KMS-11 (cell line): ENCODE data around the gene DNAJC17.

ENCODE experiments used
- H2AFZ ChIP-seq: fragments of 200-600 bp; sonication (generic); 2 replicates; pipeline ENCODE4 v1.6.1; 2016; ENCODE audit warnings: antibody characterized with exemption, mixed run types, low read depth
- H3K27ac ChIP-seq: fragments of 200-600 bp; sonication (generic); 2 replicates; pipeline ENCODE4 v1.6.1; 2016; ENCODE audit warnings: mild to moderate bottlenecking, mixed run types
- H3K27me3 ChIP-seq: fragments of 200-600 bp; sonication (generic); 2 replicates; pipeline ENCODE4 v1.6.1; 2017; ENCODE audit warnings: mild to moderate bottlenecking, low read depth, mixed run types, moderate library complexity; ENCODE audit not compliant: insufficient read depth
- H3K36me3 ChIP-seq: fragments of 200-600 bp; sonication (generic); 2 replicates; pipeline ENCODE4 v1.6.1; 2017; ENCODE audit warnings: mild to moderate bottlenecking, mixed run types; ENCODE audit not compliant: insufficient read depth
- H3K4me1 ChIP-seq: fragments of 200-600 bp; sonication (generic); 2 replicates; pipeline ENCODE4 v1.6.1; 2016; ENCODE audit warnings: mild to moderate bottlenecking, low read depth, mixed run types; ENCODE audit not compliant: poor library complexity, severe bottlenecking
- H3K4me2 ChIP-seq: fragments of 200-600 bp; sonication (generic); 2 replicates; pipeline ENCODE4 v1.7.0; 2016; ENCODE audit warnings: mild to moderate bottlenecking, mixed run types
- H3K4me3 ChIP-seq: fragments of 200-600 bp; sonication (generic); IDR thresholded peaks from 2 replicates; pipeline ENCODE4 v1.6.1; 2017; ENCODE audit warnings: low read depth, low read length, mixed read lengths; ENCODE audit not compliant: insufficient read depth
- H3K79me2 ChIP-seq: fragments of 200-600 bp; sonication (generic); 2 replicates; pipeline ENCODE4 v1.6.1; 2016; ENCODE audit warnings: low read depth, mixed run types; ENCODE audit not compliant: insufficient read depth
- H3K9ac ChIP-seq: fragments of 200-600 bp; sonication (generic); 2 replicates; pipeline ENCODE4 v1.6.1; 2016; ENCODE audit warnings: mild to moderate bottlenecking, mixed run types
- H4K20me1 ChIP-seq: fragments of 200-600 bp; sonication (generic); 2 replicates; pipeline ENCODE4 v1.6.1; 2016; ENCODE audit warnings: mild to moderate bottlenecking, mixed run types; ENCODE audit not compliant: insufficient read depth
- CTCF ChIP-seq: fragments of 200-600 bp; sonication (generic); conservative IDR thresholded peaks from 2 replicates; pipeline ENCODE4 v1.6.1; 2017; ENCODE audit warnings: low read depth, mild to moderate bottlenecking, antibody characterized with exemption, low read length, moderate library complexity, mixed read lengths

The DNAJC17 gene

GRCh38 chr15:40775740-40776536 is 31.3 kb downstream of the DNAJC17 start:
- Histone ChIP-seq H3K79me2 (no peaks in the 10 kb centered on the region), H3K36me3 (no peaks in the 10 kb centered on the region), H3K4me3 (no peak overlapping the region), H3K27ac (peak overlapping the region; percentile 66; the same call in 1 of the 2 replicates), H4K20me1 (no peaks in the 10 kb centered on the region), H2AFZ (no peak overlapping the region), H3K9ac (peak overlapping the region; percentile 61; the same call in 1 of the 2 replicates), H3K27me3 (no peaks in the 10 kb centered on the region), H3K4me2 (peak overlapping the region; percentile 88), H3K4me1 (peaks cover 30% of the 10 kb centered on the region)
- no peak for TF ChIP-seq CTCF

- Histone ChIP-seq H3K9ac (no peak overlapping the region), H3K36me3 (no peaks in the 10 kb centered on the region)
- TF ChIP-seq CTCF = no peak
These were observed 32.3 kb downstream of the DNAJC17 start for GRCh38 chr15:40775007-40775406.

GRCh38 chr15:40773902-40774301 is 33.4 kb downstream of the DNAJC17 start:
- Histone ChIP-seq H3K9ac (no peak overlapping the region), H4K20me1 (no peaks in the 10 kb centered on the region), H3K36me3 (no peaks in the 10 kb centered on the region), H3K79me2 (no peaks in the 10 kb centered on the region), H3K4me1 (peaks cover 23% of the 10 kb centered on the region), H3K4me2 (no peak overlapping the region), H3K27ac (no peak overlapping the region), H3K4me3 (no peak overlapping the region), H2AFZ (no peak overlapping the region), H3K27me3 (no peaks in the 10 kb centered on the region)
- TF ChIP-seq CTCF = no peak

More at GRCh38 chr15:40775007-40775406, 32.3 kb downstream of the DNAJC17 start:
- no peak overlapping the region for H2AFZ ChIP-seq
- peaks cover 29% of the 10 kb centered on the region for H3K4me1 ChIP-seq
- H3K4me3 ChIP-seq = no peak overlapping the region
- no peak overlapping the region for H3K27ac ChIP-seq
- H3K79me2 ChIP-seq = no peaks in the 10 kb centered on the region
- H4K20me1 ChIP-seq = no peaks in the 10 kb centered on the region
- H3K27me3 ChIP-seq = no peaks in the 10 kb centered on the region
- H3K4me2 ChIP-seq = no peak overlapping the region

- Histone ChIP-seq H3K27ac (no peak overlapping the region), H3K79me2 (no peaks in the 10 kb centered on the region), H3K4me1 (peaks cover 22% of the 10 kb centered on the region), H3K9ac (no peak overlapping the region), H3K27me3 (no peaks in the 10 kb centered on the region), H4K20me1 (no peaks in the 10 kb centered on the region), H3K36me3 (no peaks in the 10 kb centered on the region), H3K4me3 (no peak overlapping the region), H2AFZ (no peak overlapping the region), H3K4me2 (no peak overlapping the region)
- TF ChIP-seq CTCF = no peak
These were observed 33.8 kb downstream of the DNAJC17 start for GRCh38 chr15:40773496-40773895.
